CD4-positive, alpha-beta T cell treated with Interleukin-2 at 100 ng/mL for 4 hours (primary cell): Measurements from ENCODE around the gene SIX2.

ENCODE experiments used
- DNase-seq: peaks from one replicate; pipeline ENCODE4 v3.0.0-alpha.2; 2020; ENCODE audit warnings: low spot score

Gene SIX2

DNA sequence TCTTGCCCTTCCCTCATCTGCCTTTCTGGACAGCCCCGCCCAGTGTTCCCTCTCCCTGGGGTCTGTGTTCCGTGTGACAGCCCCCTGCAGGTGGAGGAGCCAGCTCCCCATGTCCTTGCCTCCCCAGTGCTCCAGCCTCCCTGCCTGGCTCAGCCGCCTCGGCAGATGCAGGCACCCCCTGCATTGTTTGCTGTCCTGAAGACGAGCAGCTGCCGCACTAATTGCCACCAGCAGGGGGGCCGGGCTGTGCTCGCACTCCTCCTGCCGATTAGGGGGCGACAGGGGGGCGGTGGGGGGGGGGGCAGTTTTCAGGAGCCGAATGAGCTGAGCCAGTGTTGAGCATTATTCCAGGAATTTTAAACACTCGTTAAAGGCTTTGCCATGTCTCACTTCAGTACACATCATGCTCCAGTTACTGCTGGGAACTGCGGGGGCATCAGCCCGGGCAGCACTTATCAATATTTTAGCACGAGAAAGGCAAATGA lies 44.5 kb downstream of the SIX2 start:
- no peak for DNase-seq

DNA sequence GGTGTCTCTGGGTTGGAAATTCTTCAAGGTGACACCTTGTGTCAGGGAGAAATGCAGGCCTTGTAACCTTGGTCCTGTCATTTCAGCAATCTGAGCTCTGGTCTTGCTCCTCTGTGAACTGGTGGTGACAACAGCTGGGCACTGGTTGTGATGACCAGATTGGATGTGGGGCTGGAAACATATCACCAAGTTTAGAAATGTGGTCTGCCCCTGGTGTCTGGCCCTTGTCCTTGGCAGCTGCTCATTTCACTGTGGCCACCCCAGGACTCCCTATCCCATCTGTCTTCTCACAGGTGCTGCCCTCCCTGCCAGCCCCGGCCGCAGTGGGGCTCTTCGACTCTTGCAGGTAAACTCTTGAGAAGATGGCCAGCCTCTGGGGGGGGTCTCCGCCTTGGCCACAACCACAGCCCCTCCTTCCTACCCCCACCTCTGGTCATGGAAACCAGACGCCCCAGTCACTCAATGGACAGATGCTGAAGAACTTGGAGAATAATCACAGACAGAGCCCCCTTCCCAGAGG lies 47.0 kb downstream of the SIX2 start:
- DNase-seq: no peak

DNA sequence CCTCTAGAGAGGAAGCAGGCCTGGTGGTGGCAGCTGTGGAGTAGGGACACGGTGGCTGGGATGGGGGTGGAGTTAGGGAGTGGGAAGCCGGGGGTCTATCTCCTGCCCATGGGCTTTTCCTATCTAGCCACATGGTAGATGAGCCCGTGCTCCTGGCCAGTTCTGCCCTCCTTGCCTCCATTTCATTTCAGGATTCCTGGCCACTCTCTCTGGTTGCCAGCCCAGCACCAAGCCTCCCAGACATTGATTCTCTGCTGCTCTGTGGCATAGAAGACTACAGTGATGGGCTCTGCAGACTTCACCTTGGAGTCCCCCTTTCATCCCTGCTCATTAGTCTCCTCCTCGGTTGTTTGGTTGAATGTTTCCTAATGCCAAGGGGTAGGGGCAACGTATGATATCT lies 48.4 kb downstream of the SIX2 start:
- DNase-seq: no peak

DNA sequence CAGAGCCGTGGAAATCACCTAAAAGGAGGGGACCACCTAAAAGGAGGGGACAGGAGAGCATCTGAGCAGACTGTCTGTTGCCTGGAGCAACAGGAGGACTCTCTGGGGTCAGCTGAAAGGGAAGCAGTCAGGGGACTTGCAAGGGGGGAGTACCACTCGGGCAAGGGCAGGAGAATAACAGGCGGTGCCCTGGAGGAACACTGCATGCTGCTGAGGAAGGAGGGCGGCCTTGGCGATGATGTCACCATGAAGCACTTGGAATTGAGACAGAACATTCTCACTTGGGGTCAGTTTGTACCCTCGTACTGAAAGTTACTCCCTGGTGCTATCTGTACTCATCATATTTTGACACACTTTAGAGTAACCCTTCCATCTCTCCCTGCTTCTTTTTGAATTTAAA lies 49.4 kb downstream of the SIX2 start:
- DNase-seq: no peak

DNA sequence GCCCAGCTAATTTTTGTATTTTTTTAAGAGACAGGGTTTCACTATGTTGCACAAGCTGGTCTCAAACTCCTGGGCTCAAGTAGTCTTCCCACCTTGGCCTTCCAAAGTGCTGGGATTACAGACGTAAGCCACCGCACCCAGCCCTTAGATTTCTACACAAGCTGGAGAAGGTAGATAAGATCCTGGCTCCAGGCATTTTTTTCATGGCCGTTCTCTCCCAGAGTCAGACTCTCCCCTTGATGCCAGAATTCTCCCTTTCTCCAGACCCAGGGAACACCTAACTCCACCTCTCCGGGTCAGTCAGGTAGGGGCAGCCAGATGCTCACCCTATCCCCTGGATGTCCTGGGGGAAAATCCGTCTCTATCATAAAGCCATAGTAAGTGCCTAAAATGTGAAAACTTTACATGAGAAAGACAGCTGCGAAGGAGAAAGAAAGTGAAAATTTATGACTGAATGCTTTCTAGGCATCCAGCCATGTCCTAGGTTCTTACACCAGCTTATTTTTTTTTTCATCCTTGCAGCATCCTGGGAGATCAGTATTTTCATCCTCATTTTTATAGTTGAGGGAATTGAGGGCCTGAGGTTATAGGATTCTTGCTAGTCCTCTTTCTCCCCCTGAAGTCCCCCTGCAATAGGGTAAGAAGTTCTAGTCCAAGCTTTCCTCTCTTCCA lies 51.5 kb downstream of the SIX2 start:
- DNase-seq: no peak

DNA sequence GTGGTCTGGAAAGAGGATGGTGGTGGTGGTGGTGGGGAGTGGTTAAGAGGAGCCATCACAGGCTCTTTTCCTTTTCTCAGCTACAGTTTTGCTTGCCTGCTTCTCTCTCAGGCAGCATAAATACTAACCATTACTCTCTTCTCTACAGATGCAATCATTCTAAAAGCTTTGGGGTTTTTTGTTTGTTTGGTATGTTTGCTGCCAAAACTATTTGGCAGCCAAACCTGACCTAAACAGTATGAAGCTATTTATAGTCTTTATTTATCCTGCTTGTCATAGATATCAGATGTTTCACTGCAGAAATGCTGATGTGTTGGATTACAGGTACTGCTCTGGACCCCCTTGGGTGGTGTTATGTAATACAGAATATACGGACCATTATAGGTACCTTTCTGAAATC lies 52.4 kb downstream of the SIX2 start:
- DNase-seq: no peak

DNA sequence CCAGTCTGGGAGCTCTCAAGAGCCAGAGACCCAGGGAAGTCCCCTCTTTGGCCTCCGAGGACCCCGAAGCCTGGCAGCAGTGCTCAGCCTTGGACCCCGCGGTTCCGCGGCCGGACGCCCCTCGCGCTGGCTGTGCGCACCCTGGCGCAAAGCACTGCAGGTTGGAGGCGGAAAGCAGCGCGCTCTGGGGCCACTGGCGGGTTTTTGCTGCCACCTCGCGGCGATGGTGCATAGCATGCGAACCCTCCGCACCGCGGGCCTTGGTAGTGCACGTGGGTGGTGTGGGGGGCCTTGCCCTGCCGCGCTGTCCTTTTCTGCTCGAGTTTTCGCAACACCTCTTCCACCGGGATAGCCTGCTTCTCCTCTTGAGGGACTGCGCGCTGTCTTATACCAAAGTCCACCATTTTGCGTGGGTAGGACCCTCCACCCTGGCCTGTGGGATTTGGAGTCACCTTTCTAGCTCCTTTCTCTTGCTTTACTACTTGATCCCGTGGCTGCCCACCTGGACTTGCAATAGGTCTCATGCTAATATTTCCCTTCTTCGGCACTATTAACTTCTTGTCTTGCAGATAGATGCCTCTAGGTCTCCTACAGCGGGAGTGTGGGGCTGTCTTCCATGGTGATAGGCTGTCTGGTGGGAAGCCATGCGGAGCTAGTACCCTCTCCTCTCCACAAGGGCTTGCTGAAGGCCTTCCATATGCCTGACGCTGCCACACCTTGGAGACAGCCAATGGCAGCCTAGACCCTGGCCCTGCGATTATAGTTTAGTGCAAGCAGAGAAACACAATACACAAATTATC lies 53.5 kb downstream of the SIX2 start:
- DNase-seq: peak; percentile 61
